ENCODE measurements around the gene INO80D. TPM values are rescaled to one million over a fixed set of nuclear protein-coding genes. Genes with fewer than 3 reads are reported as not detected.
"Not testable (repeated sequence)": the region's sequence is repeated elsewhere in the genome, so short reads cannot be mapped to it uniquely, and the experiment has no call there.

INO80D gene
- total RNA-seq, 1 experiment from 2014 or later, result 20.2 TPM

- no peak for DNase-seq
- CTCF ChIA-PET, result interaction anchor here (0.7 kb wide), 1 partner anchor 827 kb away, joined by 5 read pairs; no protein-coding TSS in a partner anchor
- Mint-ChIP-seq H3K9me3 (ENCODE audit: low read depth, unreplicated experiment) (peaks cover 2% of the 10 kb centered on the region), H3K27me3 (ENCODE audit: unreplicated experiment) (no peaks in the 10 kb centered on the region), H3K4me1 (ENCODE audit: low read depth, unreplicated experiment) (no peaks in the 10 kb centered on the region), H3K4me3 (ENCODE audit: low read depth, unreplicated experiment) (no peak overlapping the region), H3K27ac (ENCODE audit: unreplicated experiment) (no peak overlapping the region), H3K36me3 (ENCODE audit: insufficient read depth, unreplicated experiment) (peaks cover 5% of the 10 kb centered on the region)
- intact Hi-C loops (cut with micrococcal nuclease; ENCODE audit: unreplicated experiment), result no loop called here
- no TSS peak for BruUV-seq (replicated peaks)
- TF ChIP-seq CTCF (IDR thresholded peaks at IDR 0.05; ENCODE audit: unreplicated experiment), result no peak
Observed at GRCh38 chr2:206040525-206040924, 45.4 kb downstream of the INO80D start.

GRCh38 chr2:206035393-206035792 lies 50.6 kb downstream of the INO80D start:
- DNase-seq; H3K27ac Mint-ChIP-seq (ENCODE audit: unreplicated experiment); intact Hi-C loops (cut with micrococcal nuclease; ENCODE audit: unreplicated experiment); H3K27me3 Mint-ChIP-seq (ENCODE audit: unreplicated experiment); H3K4me3 Mint-ChIP-seq (ENCODE audit: low read depth, unreplicated experiment); CTCF ChIA-PET; H3K9me3 Mint-ChIP-seq (ENCODE audit: low read depth, unreplicated experiment); BruUV-seq (replicated peaks): not testable (repeated sequence)
- H3K36me3 Mint-ChIP-seq (ENCODE audit: insufficient read depth, unreplicated experiment), result peaks cover 13% of the 10 kb centered on the region
- peaks cover 34% of the 10 kb centered on the region for H3K4me1 Mint-ChIP-seq (ENCODE audit: low read depth, unreplicated experiment)

GRCh38 chr2:206033452-206033851 lies 52.5 kb downstream of the INO80D start:
- H3K9me3 Mint-ChIP-seq (ENCODE audit: low read depth, unreplicated experiment); DNase-seq; CTCF ChIA-PET; H3K36me3 Mint-ChIP-seq (ENCODE audit: insufficient read depth, unreplicated experiment); H3K4me3 Mint-ChIP-seq (ENCODE audit: low read depth, unreplicated experiment); BruUV-seq (replicated peaks); H3K27me3 Mint-ChIP-seq (ENCODE audit: unreplicated experiment): not testable (repeated sequence)
- intact Hi-C loops (cut with micrococcal nuclease; ENCODE audit: unreplicated experiment), result loop anchor here (5.0 kb wide), 1 partner anchor 49 kb away; no protein-coding TSS in a partner anchor
- H3K27ac Mint-ChIP-seq (ENCODE audit: unreplicated experiment), result peak overlapping the region; percentile 5
- H3K4me1 Mint-ChIP-seq (ENCODE audit: low read depth, unreplicated experiment), result peaks cover 44% of the 10 kb centered on the region

- BruUV-seq (replicated peaks), result no TSS peak
- Mint-ChIP-seq H3K4me1 (ENCODE audit: low read depth, unreplicated experiment) (peaks cover 44% of the 10 kb centered on the region), H3K27ac (ENCODE audit: unreplicated experiment) (peak overlapping the region; percentile 95), H3K4me3 (ENCODE audit: low read depth, unreplicated experiment) (peak overlapping the region; percentile 82), H3K36me3 (ENCODE audit: insufficient read depth, unreplicated experiment) (peaks cover 9% of the 10 kb centered on the region), H3K9me3 (ENCODE audit: low read depth, unreplicated experiment) (peaks cover 8% of the 10 kb centered on the region), H3K27me3 (ENCODE audit: unreplicated experiment) (no peaks in the 10 kb centered on the region)
- intact Hi-C loops (cut with micrococcal nuclease; ENCODE audit: unreplicated experiment), result loop anchor here (5.0 kb wide), 1 partner anchor 50 kb away; no protein-coding TSS in a partner anchor
- CTCF ChIA-PET, result no interaction called here
- TF ChIP-seq CTCF (IDR thresholded peaks at IDR 0.05; ENCODE audit: unreplicated experiment), result no peak
- DNase-seq, result peak; percentile 14
Observed at GRCh38 chr2:206031950-206032567, 53.9 kb downstream of the INO80D start.

- Mint-ChIP-seq H3K36me3 (ENCODE audit: insufficient read depth, unreplicated experiment) (peaks cover 9% of the 10 kb centered on the region), H3K27me3 (ENCODE audit: unreplicated experiment) (no peaks in the 10 kb centered on the region), H3K27ac (ENCODE audit: unreplicated experiment) (peak overlapping the region; percentile 95), H3K4me3 (ENCODE audit: low read depth, unreplicated experiment) (peak overlapping the region; percentile 82), H3K9me3 (ENCODE audit: low read depth, unreplicated experiment) (peaks cover 8% of the 10 kb centered on the region), H3K4me1 (ENCODE audit: low read depth, unreplicated experiment) (peaks cover 44% of the 10 kb centered on the region)
- peak; percentile 43 for DNase-seq
- intact Hi-C loops (cut with micrococcal nuclease; ENCODE audit: unreplicated experiment), result loop anchor here (5.0 kb wide), 1 partner anchor 51 kb away; no protein-coding TSS in a partner anchor
- CTCF ChIA-PET, result interaction anchor here (0.7 kb wide), 1 partner anchor 129 kb away, joined by 3 read pairs; no protein-coding TSS in a partner anchor
- no peak for TF ChIP-seq CTCF (IDR thresholded peaks at IDR 0.05; ENCODE audit: unreplicated experiment)
- BruUV-seq (replicated peaks), result no TSS peak
Observed at GRCh38 chr2:206031162-206031784, 54.7 kb downstream of the INO80D start.
